ENCODE data around the gene SHROOM3.

GRCh38 chr4:76401654-76402053, 33.4 kb upstream of the SHROOM3 start:
- TF ChIP-seq CTCF (IDR thresholded peaks at IDR 0.05; ENCODE audit: extremely low read depth in 1 of 2, insufficient read depth in 1 of 2, low read depth in 1 of 2, low read length in 2 of 2) (no peak), EZH2 (IDR thresholded peaks at IDR 0.05; ENCODE audit: borderline replicate concordance, low read depth, low read length, severe bottlenecking) (no peak)

All from endothelial cell of umbilical vein (primary cell).